Fibroblast of skin of left biceps (primary cell): ENCODE results near the gene EBP.
A peak's percentile ranks its signal among the peaks of the same experiment; 100 is the strongest.
"Not testable (repeated sequence)": the region's sequence is repeated elsewhere in the genome, so short reads cannot be mapped to it uniquely, and the experiment has no call there.

Experiments used
- DNase-seq, 2 experiments: peaks; one replicate each; pipeline ENCODE4 v3.0.0-alpha.2; 2013; ENCODE audit warnings: low read depth in 2 of 2

The EBP gene

GRCh38 chrX:48493890-48494364 lies 27.7 kb upstream of the EBP start:
- DNase-seq: no peak

GRCh38 chrX:48496660-48497059 lies 24.9 kb upstream of the EBP start:
- no peak for DNase-seq

- DNase-seq: no peak
Observed at GRCh38 chrX:48497871-48498270, 23.7 kb upstream of the EBP start.

GRCh38 chrX:48498374-48498809 lies 23.2 kb upstream of the EBP start:
- peak in 1 of 2 experiments; percentile 18 for DNase-seq

GRCh38 chrX:48504261-48504660 lies 17.3 kb upstream of the EBP start:
- no peak for DNase-seq

GRCh38 chrX:48505481-48505880 lies 16.1 kb upstream of the EBP start:
- DNase-seq: no peak

GRCh38 chrX:48507246-48507645 lies 14.4 kb upstream of the EBP start:
- no peak for DNase-seq

GRCh38 chrX:48508400-48509244 lies 13.0 kb upstream of the EBP start, which contains the start of gene PORCN:
Gene PORCN (plus strand): TSS chrX:48508992. CDS start chrX:48509821, 829 bp downstream.
- no peak for DNase-seq

GRCh38 chrX:48509245-48509590 lies 12.4 kb upstream of the EBP start:
- no peak for DNase-seq

GRCh38 chrX:48509619-48510018 lies 12.0 kb upstream of the EBP start:
- no peak for DNase-seq

GRCh38 chrX:48511560-48511959 lies 10.0 kb upstream of the EBP start:
- no peak for DNase-seq

GRCh38 chrX:48512371-48512935 lies 9.2 kb upstream of the EBP start:
- DNase-seq: no peak

GRCh38 chrX:48513670-48514069 lies 7.9 kb upstream of the EBP start:
- DNase-seq: no peak

- no peak for DNase-seq
Observed at GRCh38 chrX:48514126-48514806, 7.3 kb upstream of the EBP start.

- DNase-seq: no peak
Observed at GRCh38 chrX:48514868-48515460, 6.6 kb upstream of the EBP start.

GRCh38 chrX:48515842-48516241 lies 5.8 kb upstream of the EBP start:
- DNase-seq: no peak

GRCh38 chrX:48516285-48516684 lies 5.3 kb upstream of the EBP start:
- no peak for DNase-seq

GRCh38 chrX:48516987-48517386 lies 4.6 kb upstream of the EBP start:
- no peak for DNase-seq

- not testable (repeated sequence) for DNase-seq
Observed at GRCh38 chrX:48519481-48519880, 2.1 kb upstream of the EBP start.

GRCh38 chrX:48520455-48520854 lies 1.2 kb upstream of the EBP start:
- DNase-seq: no peak

- DNase-seq: no peak
Observed at GRCh38 chrX:48520976-48521352, 644 bp upstream of the EBP start.

GRCh38 chrX:48522291-48522690 lies 683 bp downstream of the EBP start:
- DNase-seq: no peak
